ENCODE data around the gene ABHD17A.

- no peak for TF ChIP-seq CTCF (conservative IDR thresholded peaks at IDR 0.05; ENCODE audit: low read depth, low read length)
- TF ChIP-seq EZH2 (IDR thresholded peaks at IDR 0.05; ENCODE audit: low read length, unreplicated experiment) = no peak
Measured at GRCh38 chr19:1896508-1896907, 11.2 kb upstream of the ABHD17A start.

Measured in PC-3 (cell line).